ENCODE results near the gene ALDH5A1. TPM values are rescaled to one million over a fixed set of nuclear protein-coding genes. Genes with fewer than 3 reads are reported as not detected.

Gene ALDH5A1
- total and polyA plus RNA-seq, 2 of the 13 experiments (the other 11 are each of a cell fraction or from before 2014, with no cell fraction given): 12.8 to 32.5 TPM

DNA sequence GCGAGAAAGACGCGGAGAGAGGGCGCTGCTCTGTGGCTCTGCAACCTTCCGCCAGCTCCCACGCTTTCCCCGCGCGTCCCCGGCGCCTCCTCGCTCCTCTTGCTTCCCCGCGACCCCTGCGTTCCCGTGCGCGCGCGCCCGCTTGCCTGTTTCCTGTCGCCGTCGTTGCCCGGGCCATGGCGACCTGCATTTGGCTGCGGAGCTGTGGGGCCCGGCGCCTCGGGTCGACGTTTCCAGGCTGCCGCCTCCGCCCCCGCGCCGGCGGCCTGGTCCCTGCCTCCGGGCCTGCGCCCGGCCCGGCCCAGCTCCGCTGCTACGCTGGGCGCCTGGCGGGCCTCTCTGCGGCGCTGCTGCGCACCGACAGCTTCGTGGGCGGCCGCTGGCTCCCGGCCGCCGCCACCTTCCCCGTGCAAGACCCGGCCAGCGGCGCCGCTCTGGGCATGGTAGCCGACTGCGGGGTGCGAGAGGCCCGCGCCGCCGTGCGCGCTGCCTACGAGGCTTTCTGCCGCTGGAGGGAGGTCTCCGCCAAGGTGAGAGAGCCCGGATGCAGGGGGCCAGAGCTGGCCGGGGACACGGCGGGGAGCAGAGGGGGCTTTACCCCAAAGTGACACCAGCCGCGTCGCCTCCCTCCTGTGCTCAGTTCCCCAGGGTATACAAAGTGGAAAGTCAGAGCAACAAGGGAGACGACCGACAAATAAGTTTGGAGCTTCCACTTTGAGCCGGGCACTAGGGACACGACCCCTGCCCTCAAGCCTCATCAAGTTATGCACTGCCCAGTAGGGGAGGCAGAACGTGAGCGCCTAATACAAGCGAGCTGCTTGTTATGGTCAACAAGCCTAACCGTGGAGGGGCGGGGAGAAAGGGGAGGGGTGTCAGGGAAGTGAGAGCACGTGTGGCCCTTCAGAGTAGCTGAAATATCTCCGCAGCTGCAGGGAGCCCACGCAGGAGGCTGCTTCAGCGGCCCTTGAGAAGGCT, at the start of gene ALDH5A1 (continued):
- TF ChIP-seq RARG (CRISPR knock-in tag; IDR thresholded peaks at IDR 0.05; ENCODE audit: low read depth) (no peak), ZNF720 (CRISPR knock-in tag; IDR thresholded peaks at IDR 0.05) (no peak), ZNF75D (CRISPR knock-in tag; IDR thresholded peaks at IDR 0.05; ENCODE audit: borderline replicate concordance) (no peak), ZNF775 (CRISPR knock-in tag; IDR thresholded peaks at IDR 0.05; ENCODE audit: borderline replicate concordance) (peak; percentile 62; the same call in 1 of the 2 replicates), RFXANK (CRISPR knock-in tag; IDR thresholded peaks at IDR 0.05) (no peak), ZSCAN25 (CRISPR knock-in tag; IDR thresholded peaks at IDR 0.05) (peak; percentile 53; the same call in 1 of the 2 replicates), POLR2AphosphoS5 (IDR thresholded peaks at IDR 0.05; ENCODE audit: low read depth, low read length) (peak; percentile 65), KAT2B (IDR thresholded peaks at IDR 0.05; ENCODE audit: borderline replicate concordance, low read depth, low read length) (no peak), SMAD9 (CRISPR knock-in tag; IDR thresholded peaks at IDR 0.05) (0 out of 2 replicates have a peak, but pooled peaks have one; percentile 25), ZFP36L1 (CRISPR knock-in tag; IDR thresholded peaks at IDR 0.05) (no peak), GPN1 (CRISPR knock-in tag; IDR thresholded peaks at IDR 0.05; ENCODE audit: borderline replicate concordance) (no peak), ZFAT (CRISPR knock-in tag; conservative IDR thresholded peaks at IDR 0.05) (no peak; the same call in 1 of the 2 replicates), TAF15 (IDR thresholded peaks at IDR 0.05; ENCODE audit: low read depth, low read length, poor library complexity, severe bottlenecking) (peak; percentile 88), ARNTL (CRISPR knock-in tag; IDR thresholded peaks at IDR 0.05) (no peak), ZNF547 (CRISPR knock-in tag; IDR thresholded peaks at IDR 0.05) (peak; percentile 86; the same call in 1 of the 2 replicates), ZNF562 (CRISPR knock-in tag; IDR thresholded peaks at IDR 0.05; ENCODE audit: borderline replicate concordance) (no peak), ZBTB38 (CRISPR knock-in tag; IDR thresholded peaks at IDR 0.05) (peak; percentile 59; the same call in 1 of the 2 replicates), ZNF660 (CRISPR knock-in tag; IDR thresholded peaks at IDR 0.05; ENCODE audit: borderline replicate concordance, low read depth) (no peak), GATAD1 (CRISPR knock-in tag; IDR thresholded peaks at IDR 0.05) (no peak), RNF2 (conservative IDR thresholded peaks at IDR 0.05; ENCODE audit: low read depth) (peak; percentile 84), ZNF333 (CRISPR knock-in tag; IDR thresholded peaks at IDR 0.05; ENCODE audit: borderline replicate concordance) (no peak; the same call in 1 of the 2 replicates), ZNF10 (CRISPR knock-in tag; IDR thresholded peaks at IDR 0.05; ENCODE audit: borderline replicate concordance, low read depth) (no peak), ZNF773 (CRISPR knock-in tag; IDR thresholded peaks at IDR 0.05; ENCODE audit: borderline replicate concordance) (peak; percentile 50; the same call in 1 of the 2 replicates)
- TF ChIP-seq, protein P1, sequence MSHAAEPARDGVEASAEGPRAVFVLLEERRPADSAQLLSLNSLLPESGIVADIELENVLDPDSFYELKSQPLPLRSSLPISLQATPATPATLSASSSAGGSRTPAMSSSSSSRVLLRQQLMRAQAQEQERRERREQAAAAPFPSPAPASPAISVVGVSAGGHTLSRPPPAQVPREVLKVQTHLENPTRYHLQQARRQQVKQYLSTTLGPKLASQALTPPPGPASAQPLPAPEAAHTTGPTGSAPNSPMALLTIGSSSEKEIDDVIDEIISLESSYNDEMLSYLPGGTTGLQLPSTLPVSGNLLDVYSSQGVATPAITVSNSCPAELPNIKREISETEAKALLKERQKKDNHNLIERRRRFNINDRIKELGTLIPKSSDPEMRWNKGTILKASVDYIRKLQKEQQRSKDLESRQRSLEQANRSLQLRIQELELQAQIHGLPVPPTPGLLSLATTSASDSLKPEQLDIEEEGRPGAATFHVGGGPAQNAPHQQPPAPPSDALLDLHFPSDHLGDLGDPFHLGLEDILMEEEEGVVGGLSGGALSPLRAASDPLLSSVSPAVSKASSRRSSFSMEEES (CRISPR knock-in tag; IDR thresholded peaks at IDR 0.05): no peak
- TF ChIP-seq, protein P2, sequence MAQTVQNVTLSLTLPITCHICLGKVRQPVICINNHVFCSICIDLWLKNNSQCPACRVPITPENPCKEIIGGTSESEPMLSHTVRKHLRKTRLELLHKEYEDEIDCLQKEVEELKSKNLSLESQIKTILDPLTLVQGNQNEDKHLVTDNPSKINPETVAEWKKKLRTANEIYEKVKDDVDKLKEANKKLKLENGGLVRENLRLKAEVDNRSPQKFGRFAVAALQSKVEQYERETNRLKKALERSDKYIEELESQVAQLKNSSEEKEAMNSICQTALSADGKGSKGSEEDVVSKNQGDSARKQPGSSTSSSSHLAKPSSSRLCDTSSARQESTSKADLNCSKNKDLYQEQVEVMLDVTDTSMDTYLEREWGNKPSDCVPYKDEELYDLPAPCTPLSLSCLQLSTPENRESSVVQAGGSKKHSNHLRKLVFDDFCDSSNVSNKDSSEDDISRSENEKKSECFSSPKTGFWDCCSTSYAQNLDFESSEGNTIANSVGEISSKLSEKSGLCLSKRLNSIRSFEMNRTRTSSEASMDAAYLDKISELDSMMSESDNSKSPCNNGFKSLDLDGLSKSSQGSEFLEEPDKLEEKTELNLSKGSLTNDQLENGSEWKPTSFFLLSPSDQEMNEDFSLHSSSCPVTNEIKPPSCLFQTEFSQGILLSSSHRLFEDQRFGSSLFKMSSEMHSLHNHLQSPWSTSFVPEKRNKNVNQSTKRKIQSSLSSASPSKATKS (CRISPR knock-in tag; IDR thresholded peaks at IDR 0.05): no peak; the same call in 1 of the 2 replicates
- TF ChIP-seq, protein P3, sequence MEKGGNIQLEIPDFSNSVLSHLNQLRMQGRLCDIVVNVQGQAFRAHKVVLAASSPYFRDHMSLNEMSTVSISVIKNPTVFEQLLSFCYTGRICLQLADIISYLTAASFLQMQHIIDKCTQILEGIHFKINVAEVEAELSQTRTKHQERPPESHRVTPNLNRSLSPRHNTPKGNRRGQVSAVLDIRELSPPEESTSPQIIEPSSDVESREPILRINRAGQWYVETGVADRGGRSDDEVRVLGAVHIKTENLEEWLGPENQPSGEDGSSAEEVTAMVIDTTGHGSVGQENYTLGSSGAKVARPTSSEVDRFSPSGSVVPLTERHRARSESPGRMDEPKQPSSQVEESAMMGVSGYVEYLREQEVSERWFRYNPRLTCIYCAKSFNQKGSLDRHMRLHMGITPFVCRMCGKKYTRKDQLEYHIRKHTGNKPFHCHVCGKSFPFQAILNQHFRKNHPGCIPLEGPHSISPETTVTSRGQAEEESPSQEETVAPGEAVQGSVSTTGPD (CRISPR knock-in tag; IDR thresholded peaks at IDR 0.05): no peak

Data from HepG2 (cell line).